GM19372 (cell line): Measurements from ENCODE around the gene HNRNPC.
"Not testable (repeated sequence)": the region's sequence is repeated elsewhere in the genome, so short reads cannot be mapped to it uniquely, and the experiment has no call there.

Source experiments
- ATAC-seq: cut with Tn5 transposase; IDR thresholded peaks from one replicate; pipeline ENCODE4 v1.9.1; 2021; ENCODE audit warnings: mild to moderate bottlenecking, low read depth, moderate library complexity; ENCODE audit not compliant: unreplicated experiment

Gene HNRNPC

GRCh38 chr14:21199611-21200560 lies 69.4 kb downstream of the HNRNPC start:
- ATAC-seq, result no peak

GRCh38 chr14:21197418-21198205 lies 71.6 kb downstream of the HNRNPC start:
- ATAC-seq, result no peak

GRCh38 chr14:21194597-21194996 lies 74.6 kb downstream of the HNRNPC start:
- no peak for ATAC-seq

- no peak for ATAC-seq
These were observed 76.2 kb downstream of the HNRNPC start for GRCh38 chr14:21192875-21193535.

- no peak for ATAC-seq
These were observed 76.8 kb downstream of the HNRNPC start for GRCh38 chr14:21192447-21192822.

GRCh38 chr14:21191809-21192446 lies 77.3 kb downstream of the HNRNPC start:
- peak; percentile 98 for ATAC-seq

GRCh38 chr14:21191261-21191808 lies 77.9 kb downstream of the HNRNPC start:
- ATAC-seq, result no peak

- no peak for ATAC-seq
These were observed 83.8 kb downstream of the HNRNPC start for GRCh38 chr14:21185491-21185890.

- no peak for ATAC-seq
These were observed 85.0 kb downstream of the HNRNPC start for GRCh38 chr14:21184254-21184653.

GRCh38 chr14:21182166-21182565 lies 87.1 kb downstream of the HNRNPC start:
- no peak for ATAC-seq

GRCh38 chr14:21171128-21171527 lies 98.1 kb downstream of the HNRNPC start:
- ATAC-seq, result no peak

- ATAC-seq, result no peak
These were observed 99.7 kb downstream of the HNRNPC start for GRCh38 chr14:21169573-21169972.

- no peak for ATAC-seq
These were observed 101.2 kb downstream of the HNRNPC start for GRCh38 chr14:21168055-21168454.

GRCh38 chr14:21165670-21166069 lies 103.6 kb downstream of the HNRNPC start:
- ATAC-seq, result not testable (repeated sequence)

- not testable (repeated sequence) for ATAC-seq
These were observed 104.1 kb downstream of the HNRNPC start for GRCh38 chr14:21165002-21165605.

GRCh38 chr14:21163871-21164291 lies 105.4 kb downstream of the HNRNPC start:
- ATAC-seq, result no peak

- no peak for ATAC-seq
These were observed 107.2 kb downstream of the HNRNPC start for GRCh38 chr14:21162081-21162480.

GRCh38 chr14:21160061-21160610 lies 109.1 kb downstream of the HNRNPC start:
- ATAC-seq, result no peak
